ENCODE measurements around the gene CHMP4A. TPM values are rescaled to one million over a fixed set of nuclear protein-coding genes. Genes with fewer than 3 reads are reported as not detected.
A peak's percentile ranks its signal among the peaks of the same experiment; 100 is the strongest.

Gene CHMP4A
- total and polyA plus RNA-seq, 2 of the 13 experiments (the other 11 are each of a cell fraction or from before 2014, with no cell fraction given) = 83.6 to 113 TPM

DNA sequence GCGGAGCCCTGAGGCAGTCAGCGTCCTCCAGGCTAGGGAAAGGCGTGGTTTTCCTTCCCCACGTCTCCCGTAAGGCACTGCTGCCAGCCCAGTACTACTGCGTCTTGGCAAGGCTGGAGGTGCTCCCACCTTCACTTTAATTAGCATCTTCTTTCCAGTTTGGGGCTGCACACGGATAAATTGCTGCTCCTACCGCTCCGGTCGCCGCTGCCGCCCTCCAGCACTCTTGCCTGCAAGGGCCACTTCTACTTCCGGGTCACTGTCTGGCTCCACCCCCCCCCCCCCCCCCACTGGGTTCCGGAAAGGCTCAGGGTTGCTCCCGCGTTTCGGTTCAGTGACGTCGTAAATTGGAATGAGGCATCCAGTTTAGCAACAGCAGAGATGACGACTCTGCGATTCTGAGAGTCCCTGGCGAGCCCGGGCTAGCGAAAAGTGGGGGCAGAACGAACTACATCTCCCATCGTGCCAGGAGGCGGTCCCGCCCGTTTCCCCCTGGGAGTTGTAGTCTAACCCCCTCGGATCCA lies 18.9 kb upstream of the CHMP4A start, which contains the start of gene NEDD8 (continued):
- TF ChIP-seq, protein P1, sequence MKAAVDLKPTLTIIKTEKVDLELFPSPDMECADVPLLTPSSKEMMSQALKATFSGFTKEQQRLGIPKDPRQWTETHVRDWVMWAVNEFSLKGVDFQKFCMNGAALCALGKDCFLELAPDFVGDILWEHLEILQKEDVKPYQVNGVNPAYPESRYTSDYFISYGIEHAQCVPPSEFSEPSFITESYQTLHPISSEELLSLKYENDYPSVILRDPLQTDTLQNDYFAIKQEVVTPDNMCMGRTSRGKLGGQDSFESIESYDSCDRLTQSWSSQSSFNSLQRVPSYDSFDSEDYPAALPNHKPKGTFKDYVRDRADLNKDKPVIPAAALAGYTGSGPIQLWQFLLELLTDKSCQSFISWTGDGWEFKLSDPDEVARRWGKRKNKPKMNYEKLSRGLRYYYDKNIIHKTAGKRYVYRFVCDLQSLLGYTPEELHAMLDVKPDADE (CRISPR knock-in tag; IDR thresholded peaks at IDR 0.05) = no peak; the same call in 1 of the 2 replicates
- TF ChIP-seq CHD2 (IDR thresholded peaks at IDR 0.05; ENCODE audit: low read depth, low read length) = peak; percentile 51; the same call in 1 of the 2 replicates
- no peak; the same call in 1 of the 2 replicates for TF ChIP-seq RXRA (CRISPR knock-in tag; IDR thresholded peaks at IDR 0.05)
- TF ChIP-seq ZNF24 (IDR thresholded peaks at IDR 0.05) = no peak
- no peak for TF ChIP-seq NPAS2 (CRISPR knock-in tag; IDR thresholded peaks at IDR 0.05; ENCODE audit: borderline replicate concordance)
- TF ChIP-seq, protein P2, sequence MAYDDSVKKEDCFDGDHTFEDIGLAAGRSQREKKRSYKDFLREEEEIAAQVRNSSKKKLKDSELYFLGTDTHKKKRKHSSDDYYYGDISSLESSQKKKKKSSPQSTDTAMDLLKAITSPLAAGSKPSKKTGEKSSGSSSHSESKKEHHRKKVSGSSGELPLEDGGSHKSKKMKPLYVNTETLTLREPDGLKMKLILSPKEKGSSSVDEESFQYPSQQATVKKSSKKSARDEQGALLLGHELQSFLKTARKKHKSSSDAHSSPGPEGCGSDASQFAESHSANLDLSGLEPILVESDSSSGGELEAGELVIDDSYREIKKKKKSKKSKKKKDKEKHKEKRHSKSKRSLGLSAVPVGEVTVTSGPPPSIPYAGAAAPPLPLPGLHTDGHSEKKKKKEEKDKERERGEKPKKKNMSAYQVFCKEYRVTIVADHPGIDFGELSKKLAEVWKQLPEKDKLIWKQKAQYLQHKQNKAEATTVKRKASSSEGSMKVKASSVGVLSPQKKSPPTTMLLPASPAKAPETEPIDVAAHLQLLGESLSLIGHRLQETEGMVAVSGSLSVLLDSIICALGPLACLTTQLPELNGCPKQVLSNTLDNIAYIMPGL (CRISPR knock-in tag; IDR thresholded peaks at IDR 0.05; ENCODE audit: borderline replicate concordance in 1 of 2, low read depth in 1 of 2) = peak; percentile 31 to 67; a peak in 2 of 4 replicates
- TF ChIP-seq, protein P3, sequence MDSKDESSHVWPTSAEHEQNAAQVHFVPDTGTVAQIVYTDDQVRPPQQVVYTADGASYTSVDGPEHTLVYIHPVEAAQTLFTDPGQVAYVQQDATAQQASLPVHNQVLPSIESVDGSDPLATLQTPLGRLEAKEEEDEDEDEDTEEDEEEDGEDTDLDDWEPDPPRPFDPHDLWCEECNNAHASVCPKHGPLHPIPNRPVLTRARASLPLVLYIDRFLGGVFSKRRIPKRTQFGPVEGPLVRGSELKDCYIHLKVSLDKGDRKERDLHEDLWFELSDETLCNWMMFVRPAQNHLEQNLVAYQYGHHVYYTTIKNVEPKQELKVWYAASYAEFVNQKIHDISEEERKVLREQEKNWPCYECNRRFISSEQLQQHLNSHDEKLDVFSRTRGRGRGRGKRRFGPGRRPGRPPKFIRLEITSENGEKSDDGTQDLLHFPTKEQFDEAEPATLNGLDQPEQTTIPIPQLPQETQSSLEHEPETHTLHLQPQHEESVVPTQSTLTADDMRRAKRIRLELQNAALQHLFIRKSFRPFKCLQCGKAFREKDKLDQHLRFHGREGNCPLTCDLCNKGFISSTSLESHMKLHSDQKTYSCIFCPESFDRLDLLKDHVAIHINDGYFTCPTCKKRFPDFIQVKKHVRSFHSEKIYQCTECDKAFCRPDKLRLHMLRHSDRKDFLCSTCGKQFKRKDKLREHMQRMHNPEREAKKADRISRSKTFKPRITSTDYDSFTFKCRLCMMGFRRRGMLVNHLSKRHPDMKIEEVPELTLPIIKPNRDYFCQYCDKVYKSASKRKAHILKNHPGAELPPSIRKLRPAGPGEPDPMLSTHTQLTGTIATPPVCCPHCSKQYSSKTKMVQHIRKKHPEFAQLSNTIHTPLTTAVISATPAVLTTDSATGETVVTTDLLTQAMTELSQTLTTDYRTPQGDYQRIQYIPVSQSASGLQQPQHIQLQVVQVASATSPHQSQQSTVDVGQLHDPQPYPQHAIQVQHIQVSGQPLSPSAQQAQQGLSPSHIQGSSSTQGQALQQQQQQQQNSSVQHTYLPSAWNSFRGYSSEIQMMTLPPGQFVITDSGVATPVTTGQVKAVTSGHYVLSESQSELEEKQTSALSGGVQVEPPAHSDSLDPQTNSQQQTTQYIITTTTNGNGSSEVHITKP (CRISPR knock-in tag; IDR thresholded peaks at IDR 0.05; ENCODE audit: low read depth) = peak; percentile 76; the same call in 1 of the 2 replicates
- TF ChIP-seq ZNF644 (CRISPR knock-in tag; IDR thresholded peaks at IDR 0.05; ENCODE audit: low read depth) = no peak
- TF ChIP-seq NFIB (CRISPR knock-in tag; IDR thresholded peaks at IDR 0.05; ENCODE audit: borderline replicate concordance) = 0 out of 2 replicates have a peak, but pooled peaks have one; percentile 74
- TF ChIP-seq, protein P4, sequence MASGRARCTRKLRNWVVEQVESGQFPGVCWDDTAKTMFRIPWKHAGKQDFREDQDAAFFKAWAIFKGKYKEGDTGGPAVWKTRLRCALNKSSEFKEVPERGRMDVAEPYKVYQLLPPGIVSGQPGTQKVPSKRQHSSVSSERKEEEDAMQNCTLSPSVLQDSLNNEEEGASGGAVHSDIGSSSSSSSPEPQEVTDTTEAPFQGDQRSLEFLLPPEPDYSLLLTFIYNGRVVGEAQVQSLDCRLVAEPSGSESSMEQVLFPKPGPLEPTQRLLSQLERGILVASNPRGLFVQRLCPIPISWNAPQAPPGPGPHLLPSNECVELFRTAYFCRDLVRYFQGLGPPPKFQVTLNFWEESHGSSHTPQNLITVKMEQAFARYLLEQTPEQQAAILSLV (CRISPR knock-in tag; IDR thresholded peaks at IDR 0.05; ENCODE audit: borderline replicate concordance) = peak; percentile 3; the same call in 1 of the 2 replicates
- TF ChIP-seq ZNF775 (CRISPR knock-in tag; IDR thresholded peaks at IDR 0.05; ENCODE audit: borderline replicate concordance) = no peak; the same call in 1 of the 2 replicates
- TF ChIP-seq POLR2AphosphoS2 (IDR thresholded peaks at IDR 0.05; ENCODE audit: low read depth, low read length) = no peak
- TF ChIP-seq ZKSCAN1 (IDR thresholded peaks at IDR 0.05; ENCODE audit: low read length) = no peak
- peak; percentile 85; the same call in 1 of the 2 replicates for TF ChIP-seq ZBTB1 (CRISPR knock-in tag; IDR thresholded peaks at IDR 0.05; ENCODE audit: borderline replicate concordance)
- peak; percentile 85 for TF ChIP-seq ZNF350 (CRISPR knock-in tag; IDR thresholded peaks at IDR 0.05; ENCODE audit: borderline replicate concordance, low read depth)
- peak; percentile 97; the same call in 1 of the 2 replicates for TF ChIP-seq KDM2A (CRISPR knock-in tag; IDR thresholded peaks at IDR 0.05; ENCODE audit: borderline replicate concordance, low read depth)
- TF ChIP-seq, protein P5, sequence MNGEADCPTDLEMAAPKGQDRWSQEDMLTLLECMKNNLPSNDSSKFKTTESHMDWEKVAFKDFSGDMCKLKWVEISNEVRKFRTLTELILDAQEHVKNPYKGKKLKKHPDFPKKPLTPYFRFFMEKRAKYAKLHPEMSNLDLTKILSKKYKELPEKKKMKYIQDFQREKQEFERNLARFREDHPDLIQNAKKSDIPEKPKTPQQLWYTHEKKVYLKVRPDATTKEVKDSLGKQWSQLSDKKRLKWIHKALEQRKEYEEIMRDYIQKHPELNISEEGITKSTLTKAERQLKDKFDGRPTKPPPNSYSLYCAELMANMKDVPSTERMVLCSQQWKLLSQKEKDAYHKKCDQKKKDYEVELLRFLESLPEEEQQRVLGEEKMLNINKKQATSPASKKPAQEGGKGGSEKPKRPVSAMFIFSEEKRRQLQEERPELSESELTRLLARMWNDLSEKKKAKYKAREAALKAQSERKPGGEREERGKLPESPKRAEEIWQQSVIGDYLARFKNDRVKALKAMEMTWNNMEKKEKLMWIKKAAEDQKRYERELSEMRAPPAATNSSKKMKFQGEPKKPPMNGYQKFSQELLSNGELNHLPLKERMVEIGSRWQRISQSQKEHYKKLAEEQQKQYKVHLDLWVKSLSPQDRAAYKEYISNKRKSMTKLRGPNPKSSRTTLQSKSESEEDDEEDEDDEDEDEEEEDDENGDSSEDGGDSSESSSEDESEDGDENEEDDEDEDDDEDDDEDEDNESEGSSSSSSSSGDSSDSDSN (CRISPR knock-in tag; IDR thresholded peaks at IDR 0.05) = peak; percentile 79
- TF ChIP-seq ZNF232 (CRISPR knock-in tag; IDR thresholded peaks at IDR 0.05; ENCODE audit: borderline replicate concordance) = peak; percentile 76; the same call in 1 of the 2 replicates
- TF ChIP-seq ATF1 (CRISPR knock-in tag; IDR thresholded peaks at IDR 0.05) = peak; percentile 84; the same call in 1 of the 2 replicates

All from HepG2 (cell line).